Measurements from ENCODE around the gene CAMK2N2. TPM values are rescaled to one million over a fixed set of nuclear protein-coding genes. Genes with fewer than 3 reads are reported as not detected.
"Not testable (repeated sequence)": the region's sequence is repeated elsewhere in the genome, so short reads cannot be mapped to it uniquely, and the experiment has no call there.

The CAMK2N2 gene
- polyA plus RNA-seq, 12 donors: 0.12 to 0.34 (median 0.15) TPM; not detected in 8

DNA sequence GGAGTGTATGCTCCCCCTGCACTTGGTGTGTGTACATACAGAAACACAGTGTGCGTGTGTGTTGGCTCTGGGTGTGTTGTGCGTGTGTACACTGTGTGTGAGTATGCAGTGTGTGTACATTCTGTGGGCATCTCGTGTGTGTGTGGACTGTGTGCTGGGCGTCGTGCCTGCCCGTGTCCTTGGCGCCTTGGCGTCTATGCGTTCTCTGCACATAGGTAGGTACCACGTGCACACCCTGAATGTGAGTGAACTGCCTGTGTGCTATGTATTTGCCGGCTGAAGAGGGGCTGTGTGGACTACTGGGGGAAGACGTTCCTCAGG lies 14.0 kb upstream of the CAMK2N2 start:
- no peak for DNase-seq

DNA sequence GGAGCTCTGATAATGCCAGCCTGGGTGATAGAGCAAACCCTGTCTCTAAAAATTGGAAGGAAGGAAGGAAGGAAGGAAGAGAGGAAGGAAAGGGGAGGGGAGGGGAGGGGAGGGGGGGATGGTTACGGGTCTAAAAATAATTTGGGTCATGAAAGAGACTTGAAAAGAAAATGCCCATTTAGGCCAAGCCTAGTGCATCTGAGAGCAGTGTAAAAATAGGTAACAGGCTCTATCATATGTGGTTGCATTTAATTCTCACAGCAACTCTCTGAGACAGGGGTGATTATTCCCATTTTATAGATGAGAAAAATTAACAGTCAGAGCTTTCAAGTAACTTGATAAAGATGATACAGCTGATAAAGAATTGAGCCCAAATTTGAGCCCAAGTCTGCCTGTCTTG lies 10.9 kb upstream of the CAMK2N2 start:
- DNase-seq: no peak

DNA sequence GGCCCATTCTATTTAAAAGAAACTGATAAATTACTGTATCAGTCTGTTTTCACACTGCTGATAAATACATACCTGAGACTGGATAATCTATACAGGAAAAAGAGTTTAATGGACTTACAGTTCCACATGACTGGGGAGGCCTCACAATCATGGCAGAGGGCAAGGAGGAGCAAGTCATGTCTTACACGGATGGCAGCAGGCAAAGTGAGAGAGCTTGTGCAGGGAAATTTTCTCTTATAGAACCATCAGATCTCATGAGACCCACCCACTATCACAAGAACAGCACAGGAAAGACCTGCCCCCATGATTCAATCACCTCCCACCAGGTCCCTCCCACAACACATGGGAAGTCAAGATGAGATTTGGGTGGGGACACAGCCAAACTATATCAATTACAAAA lies 5.9 kb upstream of the CAMK2N2 start:
- DNase-seq: not testable (repeated sequence)

DNA sequence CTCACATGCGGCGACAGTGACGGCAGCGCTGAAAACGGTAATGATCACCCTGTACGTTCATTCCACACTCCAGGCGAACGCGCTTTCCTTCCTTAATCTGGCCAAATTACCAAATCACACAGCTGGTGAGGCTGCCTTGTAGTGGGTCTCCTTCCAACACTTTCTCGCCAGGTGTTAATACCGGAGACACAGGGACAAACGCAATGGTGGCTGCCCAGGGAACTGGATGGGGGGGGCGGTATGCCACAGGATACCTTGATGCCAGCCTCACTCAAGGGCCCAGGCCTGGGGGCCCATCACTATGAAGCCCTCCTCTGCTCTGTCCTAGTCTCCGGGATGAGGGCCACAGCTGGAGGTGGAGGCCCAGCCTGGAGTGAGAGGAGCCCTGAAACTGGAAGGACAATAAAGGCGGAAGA lies 1.4 kb upstream of the CAMK2N2 start:
- DNase-seq: no peak

DNA sequence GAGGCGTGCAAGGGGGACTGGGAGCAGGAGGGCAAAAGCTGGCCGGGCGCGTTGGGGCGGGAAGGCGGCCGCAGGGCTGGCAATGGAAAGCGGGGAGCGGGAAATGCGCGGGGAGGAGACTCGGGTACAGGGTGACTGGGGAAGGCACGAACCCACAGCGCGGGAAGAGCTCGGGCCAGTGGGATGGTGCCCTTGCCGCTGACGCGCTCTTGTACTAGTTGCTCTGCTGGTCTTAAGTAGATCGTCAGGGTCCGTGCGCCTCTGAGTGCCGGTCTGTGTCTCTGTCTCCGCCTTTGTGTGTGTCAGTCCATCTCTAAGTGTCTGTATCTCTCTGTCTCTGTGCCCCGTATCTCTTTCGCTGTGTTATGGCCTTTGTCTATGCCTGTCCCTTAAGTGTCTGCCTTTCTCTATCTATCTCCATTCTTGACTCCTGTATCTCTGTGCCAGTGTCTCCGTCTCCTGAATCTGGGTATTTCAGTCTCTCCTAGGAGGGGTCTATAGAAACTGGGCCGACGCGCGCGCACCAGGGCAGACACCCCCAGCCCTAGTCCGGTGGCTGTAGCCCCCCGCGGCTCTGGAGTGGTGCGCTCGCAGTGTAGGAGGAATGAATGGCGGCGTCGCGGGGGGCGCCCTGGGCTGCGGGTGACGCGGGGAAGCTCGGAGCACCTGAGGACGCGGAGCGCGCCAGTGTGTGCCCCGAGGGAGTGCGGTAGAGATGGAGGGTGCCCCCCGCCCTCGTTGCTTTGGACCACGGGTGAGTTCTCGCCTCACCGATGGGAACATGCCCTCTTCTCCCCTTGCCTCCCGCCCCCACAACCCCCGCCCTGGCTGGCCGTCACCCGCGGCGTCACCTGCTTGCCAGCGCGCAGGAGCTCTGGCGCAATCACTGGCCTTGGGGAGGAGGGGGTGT lies 756 bp upstream of the CAMK2N2 start:
- DNase-seq: no peak

DNA sequence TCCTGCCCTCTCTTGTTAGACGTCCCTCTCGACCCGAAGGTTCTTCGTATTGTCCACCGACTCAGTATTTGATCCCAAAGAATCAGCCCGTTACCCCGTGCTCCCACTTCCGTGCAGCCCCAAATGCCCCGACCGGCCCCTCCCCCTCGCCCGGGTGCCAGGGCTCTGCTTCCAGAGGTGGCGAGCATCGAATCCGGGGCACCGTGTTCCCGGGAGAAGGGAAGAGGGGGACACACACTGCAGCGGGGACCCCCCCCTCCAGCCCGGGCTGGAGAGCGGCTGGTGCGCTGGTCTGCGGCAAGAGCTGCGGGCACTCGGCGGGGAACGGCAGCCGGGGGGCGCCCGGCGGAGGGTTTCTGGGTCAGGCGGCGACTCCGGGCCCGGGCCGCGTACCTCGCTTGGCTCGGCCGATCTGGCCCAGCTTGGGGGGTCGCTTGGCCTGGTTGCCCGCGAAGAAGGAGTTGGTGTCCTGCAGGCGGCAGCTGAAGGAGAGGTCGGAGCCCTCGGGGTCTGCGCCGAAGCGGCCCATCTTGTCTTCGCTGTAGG lies 556 bp downstream of the CAMK2N2 start:
- DNase-seq: no peak

DNA sequence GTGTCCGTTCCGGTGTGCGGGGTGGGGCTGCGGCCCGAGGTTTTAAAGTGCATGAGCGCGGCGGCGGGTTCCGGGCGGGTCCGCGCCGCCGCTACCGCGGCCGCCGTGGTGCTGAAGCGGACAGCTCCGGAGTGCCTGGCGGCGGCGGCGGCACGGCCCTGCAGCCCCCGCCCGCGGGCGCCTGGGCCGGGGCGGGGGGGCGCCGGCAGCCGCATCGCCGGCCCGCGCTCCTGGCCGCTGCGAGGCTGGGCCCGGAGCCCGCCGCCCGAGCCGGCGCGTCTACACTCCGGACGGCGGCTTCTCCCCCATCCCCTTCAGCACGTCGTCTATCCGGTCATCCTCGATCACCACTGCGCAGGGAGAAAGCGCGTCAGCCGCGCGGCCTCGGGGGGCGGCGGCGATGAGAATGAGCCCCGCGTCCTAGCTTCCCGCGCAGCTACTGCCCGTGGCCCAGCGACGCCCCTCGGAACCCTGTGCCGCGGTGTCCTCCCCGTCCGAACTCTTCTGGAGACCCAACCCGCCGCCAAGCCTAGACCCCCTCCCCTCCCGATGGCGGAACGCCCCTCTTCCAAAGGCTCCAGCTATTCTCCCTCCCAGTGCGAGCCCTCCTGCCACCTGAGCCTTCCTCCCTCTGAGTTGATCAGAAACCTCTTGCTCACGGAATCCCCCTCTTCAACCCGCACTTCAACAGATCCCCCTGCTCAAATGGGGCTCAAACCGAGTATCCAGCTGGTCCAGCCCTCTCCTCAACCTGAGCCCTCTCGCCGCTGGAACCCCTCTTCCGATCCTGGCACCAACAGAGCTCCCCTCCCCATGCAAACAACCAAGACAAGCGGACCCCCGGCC lies 1.3 kb downstream of the CAMK2N2 start:
- no peak for DNase-seq

DNA sequence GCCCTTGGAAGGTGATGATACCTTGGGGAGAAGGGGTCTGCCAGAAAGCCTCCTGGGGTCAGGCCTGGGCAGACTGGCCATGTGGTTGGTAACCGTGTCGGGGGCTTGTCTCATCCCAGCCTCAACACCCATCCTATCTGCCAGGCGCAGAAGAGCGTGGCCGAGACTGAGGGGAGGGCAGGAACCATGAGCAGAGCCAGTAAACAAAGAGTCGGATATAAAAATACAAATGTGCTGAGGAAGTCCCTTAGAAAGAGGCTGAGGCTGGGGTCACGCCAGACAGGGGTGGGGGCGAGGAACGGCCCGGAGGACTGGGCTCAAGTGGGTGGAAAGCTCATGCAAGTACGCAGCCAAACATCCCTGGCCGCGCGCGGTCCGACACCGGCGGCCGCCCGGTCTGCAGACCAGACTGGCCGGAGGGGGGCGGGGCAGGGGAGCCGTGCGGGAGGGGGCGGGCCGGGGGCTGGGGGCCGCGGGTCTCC lies 1.9 kb downstream of the CAMK2N2 start:
- DNase-seq: no peak

DNA sequence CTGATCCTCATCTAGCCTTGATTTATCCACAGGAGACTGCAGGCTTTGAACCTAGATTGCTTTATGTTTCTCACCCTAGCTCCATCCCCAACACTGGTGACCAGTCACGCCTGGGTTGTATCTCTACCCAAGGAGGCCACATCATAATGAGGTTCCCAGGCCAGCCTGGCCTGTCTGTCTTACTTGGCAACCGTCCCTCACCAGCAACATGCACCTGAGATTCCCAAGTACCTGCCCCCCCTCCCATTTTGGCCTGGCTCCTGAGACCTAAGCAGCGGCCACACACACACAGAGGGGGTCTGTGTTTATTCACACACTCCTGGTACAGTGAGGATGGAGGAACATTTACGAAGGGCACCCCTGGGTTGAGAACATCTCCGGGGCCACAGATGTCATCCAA lies 2.4 kb downstream of the CAMK2N2 start:
- no peak for DNase-seq

DNA sequence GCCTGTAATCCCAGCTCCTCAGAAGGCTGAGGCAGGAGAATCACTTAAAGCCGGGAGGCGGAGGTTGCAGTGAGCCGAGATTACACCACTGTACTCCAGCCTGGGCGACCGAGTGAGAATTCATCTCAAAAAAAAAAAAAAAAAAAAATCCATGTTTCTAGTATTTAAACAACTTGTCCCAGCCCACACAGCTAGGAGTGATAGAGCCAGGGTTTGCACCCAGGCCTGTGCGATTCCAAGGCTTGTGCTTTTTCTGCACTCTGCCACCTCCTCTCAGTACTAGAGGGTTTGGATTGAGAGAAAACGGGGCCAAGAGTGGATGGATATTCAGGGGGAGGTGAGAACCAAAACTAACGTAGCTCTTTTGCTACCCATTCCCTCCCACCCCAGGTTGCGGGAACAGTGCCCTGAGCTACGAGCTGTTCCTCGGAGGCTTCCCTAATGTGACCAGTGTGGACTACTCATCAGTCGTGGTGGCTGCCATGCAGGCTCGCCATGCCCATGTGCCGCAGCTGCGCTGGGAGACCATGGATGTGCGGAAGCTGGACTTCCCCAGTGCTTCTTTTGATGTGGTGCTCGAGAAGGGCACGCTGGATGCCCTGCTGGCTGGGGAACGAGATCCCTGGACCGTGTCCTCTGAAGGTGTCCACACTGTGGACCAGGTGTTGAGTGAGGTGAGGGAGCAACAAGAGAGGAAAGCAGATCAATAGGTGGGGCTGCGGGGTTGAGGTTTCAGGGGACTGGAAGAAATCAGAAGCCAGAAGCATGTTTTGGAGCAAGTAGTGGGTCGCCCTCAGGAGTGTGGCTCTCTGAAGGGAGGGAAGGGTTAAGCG lies 4.1 kb downstream of the CAMK2N2 start:
- no peak for DNase-seq

DNA sequence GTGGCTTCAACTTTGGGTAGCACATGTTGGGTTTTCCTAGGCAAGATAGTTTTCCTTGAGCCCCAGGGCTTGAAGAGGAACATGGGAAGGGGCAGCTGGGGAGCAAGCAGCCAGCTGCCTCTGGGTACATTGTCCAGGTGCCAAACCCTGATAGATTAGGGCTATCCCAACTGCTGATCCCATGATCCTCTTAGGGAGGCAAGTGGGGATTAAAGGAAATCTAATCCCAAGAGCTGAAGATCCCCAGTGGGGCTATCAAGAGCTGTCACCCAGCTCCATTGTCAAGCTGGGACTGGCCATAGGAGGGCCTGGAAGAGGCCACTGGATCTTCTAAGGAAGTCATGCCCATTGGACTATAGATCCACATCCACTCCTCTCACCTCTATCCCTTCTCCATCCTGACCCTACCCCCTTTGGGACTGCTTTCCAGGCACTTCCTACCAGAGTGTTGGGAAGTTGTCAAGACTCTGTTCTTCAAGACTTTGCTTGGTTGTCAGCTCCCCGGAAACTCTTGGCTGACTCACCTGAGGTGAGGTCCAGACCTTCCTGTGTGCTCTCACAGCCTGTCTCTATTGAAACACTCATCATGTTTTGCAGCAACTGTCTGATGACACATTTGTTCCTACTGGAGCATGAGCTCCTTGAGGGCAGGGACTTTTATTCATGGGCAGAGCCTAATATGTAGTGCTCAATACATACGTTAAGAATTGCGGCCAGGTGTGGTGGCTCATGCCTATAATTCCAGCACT lies 5.9 kb downstream of the CAMK2N2 start:
- DNase-seq: no peak

DNA sequence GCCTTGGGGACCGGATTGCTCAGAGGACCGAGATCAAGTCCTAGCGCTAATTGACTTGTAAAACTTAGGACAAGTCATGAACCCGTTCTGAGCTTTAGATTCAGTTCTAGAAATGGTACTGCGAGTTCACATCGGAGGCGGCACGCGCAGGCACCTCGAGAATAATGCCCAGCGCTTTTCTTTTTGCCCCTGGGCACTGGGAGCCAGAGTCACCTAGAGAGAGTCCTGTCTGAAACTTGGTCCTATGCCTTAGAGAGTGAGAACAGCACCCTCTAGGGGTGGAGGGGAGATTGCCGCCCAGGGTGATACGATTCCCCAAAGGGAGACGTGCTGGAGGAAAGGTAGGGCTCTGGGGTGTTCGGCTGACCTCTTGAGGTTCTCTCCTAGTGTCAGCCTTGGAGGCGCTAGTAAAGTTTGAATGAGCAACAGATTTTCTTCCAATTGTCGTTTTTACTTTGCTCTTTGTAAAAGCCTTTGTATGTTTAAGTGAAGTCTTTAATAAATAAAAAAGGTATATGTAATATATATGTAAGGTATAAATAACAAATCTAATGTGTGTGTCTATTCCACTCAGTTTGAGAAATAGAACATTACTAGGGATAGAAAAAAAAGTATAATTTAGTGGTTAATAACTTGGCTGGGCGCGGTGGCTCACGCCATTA lies 11.1 kb downstream of the CAMK2N2 start:
- DNase-seq: peak; percentile 61

DNA sequence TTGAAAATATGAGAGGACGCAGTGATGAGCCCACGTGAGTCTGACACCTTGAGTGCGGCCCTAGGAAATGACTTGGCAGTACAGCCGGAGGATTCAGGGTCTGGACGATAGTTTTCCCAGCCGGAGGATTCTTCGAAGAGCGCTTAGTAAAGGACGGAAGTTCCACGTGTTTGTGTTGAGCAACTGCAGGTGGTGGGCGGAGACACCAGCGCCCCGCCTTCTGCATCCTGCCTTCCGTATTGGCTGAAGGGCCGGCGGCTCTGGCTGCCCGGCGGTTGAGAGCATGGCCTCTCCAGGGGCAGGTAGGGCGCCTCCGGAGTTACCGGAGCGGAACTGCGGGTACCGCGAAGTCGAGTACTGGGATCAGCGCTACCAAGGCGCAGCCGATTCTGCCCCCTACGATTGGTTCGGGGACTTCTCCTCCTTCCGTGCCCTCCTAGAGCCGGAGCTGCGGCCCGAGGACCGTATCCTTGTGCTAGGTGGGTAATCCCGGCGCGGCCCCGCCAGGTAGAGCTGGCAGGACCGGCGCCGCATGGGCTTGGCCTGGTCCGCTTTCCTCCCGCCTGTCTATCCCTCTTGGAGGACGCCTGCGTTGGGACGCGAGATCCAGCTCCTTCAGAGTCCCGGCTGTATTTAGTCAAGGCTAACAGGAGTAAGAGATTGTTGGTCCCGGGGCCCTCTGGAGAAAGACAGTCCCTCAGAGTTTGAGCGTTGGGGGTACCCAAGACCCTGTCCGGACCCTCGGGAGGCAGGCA lies 11.8 kb downstream of the CAMK2N2 start, which contains the start of gene EEF1AKMT4:
EEF1AKMT4 (plus strand) TSS at position 261 of the 755 bp plus-strand sequence; CDS start at position 284, 23 bp downstream.
- DNase-seq: peak; percentile 94

DNA sequence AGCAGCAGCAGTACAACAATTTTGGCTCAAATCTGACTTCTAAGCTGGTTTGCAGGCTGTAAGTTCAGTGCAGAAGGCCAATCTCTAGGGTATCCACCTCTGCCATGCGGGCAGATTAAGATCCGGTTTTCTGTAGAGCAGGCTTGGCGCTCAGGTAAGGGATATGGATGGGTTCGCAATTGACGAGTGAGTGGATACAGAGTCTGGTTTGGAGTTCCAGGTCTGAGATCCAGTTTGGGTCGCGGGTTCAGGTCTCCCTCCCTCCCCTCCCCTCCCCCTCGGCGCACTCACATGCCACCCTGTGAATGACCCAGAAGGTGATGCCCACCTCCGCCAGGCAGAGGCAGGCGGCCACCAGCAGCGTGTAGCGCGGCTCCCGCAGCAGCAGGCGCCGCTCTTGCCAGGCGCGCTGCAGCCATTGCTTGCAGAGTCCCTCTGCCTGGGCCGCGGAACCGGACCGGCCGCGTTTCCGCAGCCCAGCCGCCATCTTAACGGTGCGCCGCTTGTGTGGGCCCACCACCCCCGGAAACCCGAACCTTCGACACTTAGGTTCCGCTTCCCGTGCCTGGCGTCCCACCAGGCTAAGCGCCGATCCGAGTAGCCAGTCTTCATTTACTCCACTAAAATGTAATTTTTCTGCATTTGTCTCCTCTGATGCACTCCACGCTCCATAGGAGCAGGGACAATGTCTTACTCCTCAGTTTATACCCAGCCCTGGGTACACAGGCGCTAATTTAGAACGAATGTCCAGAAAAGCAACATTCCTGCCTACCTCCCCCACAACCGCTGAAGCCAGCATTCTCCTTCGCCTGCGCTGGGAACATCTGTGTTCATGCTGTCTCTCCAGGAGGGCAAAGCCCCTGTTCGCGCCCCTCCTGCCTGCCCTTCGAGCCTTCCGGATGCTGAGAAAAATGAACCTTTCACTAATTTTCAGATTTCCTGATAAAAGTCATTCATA lies 12.6 kb downstream of the CAMK2N2 start, which contains the start of gene ALG3:
ALG3 (minus strand) TSS at position 509 of the 958 bp plus-strand sequence; CDS start at position 487, 22 bp downstream.
- peak; percentile 91 for DNase-seq

DNA sequence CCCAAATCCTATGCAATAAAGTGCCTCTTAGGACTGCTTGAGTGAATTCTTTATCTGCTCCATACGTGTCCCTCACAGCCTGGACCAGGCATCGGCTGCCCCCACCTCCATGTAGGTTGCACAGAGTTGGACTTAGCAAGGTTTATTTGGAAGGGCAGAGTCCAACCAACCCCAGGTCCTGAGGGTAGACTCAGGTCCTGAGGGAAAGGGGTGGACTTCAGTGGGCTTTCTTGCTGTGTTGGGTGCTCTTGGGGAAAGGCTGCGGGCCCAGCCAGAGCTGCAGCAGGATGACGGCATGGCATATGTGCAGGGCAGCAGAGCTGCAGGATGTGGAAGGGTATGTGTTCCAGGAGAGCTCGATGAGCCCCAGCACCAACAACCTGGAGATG lies 19.1 kb downstream of the CAMK2N2 start:
- no peak for DNase-seq

DNA sequence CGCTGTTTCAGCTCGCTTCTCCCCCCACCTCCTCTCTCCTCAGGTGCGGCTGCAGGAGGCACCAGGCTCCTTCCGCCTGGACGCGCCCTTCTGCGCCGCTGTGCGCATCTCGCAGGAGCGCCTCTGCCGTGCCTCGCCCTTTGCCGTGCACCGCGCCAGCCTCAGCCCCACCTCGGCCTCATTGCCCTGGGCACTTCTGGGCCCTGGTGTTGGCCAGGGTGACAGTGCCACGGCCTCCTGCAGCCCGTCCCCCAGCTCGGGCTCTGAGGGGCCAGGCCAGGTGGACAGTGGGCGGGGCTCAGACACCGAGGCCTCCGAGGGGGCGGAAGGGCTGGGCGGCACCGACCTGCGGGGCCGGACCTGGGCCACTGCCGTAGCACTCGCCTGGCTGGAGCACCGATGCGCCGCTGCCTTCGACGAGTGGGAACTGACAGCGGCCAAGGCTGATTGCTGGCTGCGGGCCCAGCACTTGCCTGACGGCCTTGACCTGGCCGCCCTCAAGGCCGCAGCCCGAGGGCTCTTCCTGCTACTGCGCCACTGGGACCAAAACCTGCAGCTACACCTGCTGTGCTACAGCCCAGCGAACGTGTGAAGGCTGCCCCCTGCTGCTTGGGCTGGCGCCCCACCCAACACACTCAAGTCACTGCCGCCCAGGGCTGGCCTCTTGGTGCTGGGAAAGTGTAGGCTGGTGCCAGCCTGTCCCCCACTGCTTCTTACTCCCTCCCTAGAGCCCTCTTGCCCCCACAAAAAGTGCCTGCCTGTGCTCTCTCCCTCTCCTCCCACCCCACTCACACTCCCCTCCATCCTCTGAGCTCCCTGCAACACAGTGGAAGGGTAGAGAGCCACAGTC lies 19.7 kb downstream of the CAMK2N2 start:
- DNase-seq: no peak

DNA sequence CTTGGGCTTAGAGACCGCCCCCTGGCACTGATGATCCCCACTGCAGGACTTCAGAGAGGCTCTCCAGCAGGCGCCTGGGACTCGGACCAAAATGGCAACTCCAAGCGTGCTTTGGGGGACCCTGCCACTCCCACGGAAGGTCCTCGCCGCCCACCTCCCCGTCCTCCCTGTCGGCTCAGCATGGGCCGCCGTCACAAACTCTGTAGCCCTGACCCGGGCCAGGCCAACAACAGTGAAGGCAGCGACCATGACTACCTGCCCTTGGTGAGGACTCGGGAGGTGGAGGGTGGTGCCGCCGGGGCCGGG lies 20.3 kb downstream of the CAMK2N2 start:
- DNase-seq: no peak

All from muscle of arm (tissue), 12 donors.